HG02678 (cell line): ENCODE results near the gene LARP4B.

Source experiments
- ATAC-seq: cut with Tn5 transposase; IDR thresholded peaks from one replicate; pipeline ENCODE4 v1.9.1; 2021; ENCODE audit warnings: mild to moderate bottlenecking, moderate library complexity; ENCODE audit not compliant: unreplicated experiment

The LARP4B gene

DNA sequence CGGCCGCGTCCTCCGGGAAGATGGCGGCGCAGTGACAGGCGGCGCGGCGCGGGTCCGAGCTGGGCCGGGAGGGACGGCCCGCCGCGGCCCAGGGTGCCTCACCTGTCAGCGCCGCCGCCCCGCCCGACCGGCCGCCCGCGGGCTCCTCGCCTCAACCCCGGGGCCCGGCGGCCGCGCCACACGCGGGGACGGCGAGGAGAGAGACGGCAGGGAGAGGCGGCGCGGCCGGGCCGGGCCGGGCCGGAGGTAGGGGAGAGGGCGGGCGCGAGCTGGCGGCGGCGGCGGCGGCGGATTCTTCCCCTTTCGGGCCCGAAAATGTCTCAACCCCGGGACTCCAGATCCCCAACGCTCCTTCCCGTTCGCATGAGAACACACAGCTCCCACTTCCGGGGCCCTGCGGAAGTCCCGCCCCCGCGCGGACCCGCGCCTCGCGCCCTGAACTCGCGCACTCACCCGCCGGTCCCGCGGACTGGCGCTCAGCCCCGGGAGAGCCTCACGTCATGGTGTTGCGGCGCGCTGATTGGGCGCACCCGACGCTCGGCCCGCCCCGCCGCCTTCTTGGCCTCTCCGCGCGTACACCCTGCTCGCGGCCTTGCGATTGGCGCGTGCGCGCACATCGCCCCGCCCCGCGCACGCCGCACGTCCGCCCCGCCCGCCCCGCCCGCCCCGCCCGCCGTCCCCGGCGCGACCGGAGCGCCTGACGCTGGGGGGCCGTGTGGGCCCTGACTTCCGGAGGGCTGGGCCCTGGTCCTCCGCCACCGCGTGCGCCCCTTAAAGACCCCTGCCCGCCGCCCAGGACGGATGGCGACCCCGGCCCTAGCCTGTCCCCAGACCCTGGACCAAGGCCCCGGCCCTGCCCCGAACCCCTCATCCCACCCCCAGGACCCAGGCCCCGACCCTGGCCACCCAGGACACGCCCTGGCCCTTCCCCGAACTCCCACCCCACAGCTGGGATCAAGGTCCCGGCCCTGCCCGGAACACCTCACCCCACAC, at the start of gene LARP4B:
Gene LARP4B, minus strand, starts transcription at position 380 of the 993 bp plus-strand sequence. CDS start 45,984 bp downstream, outside the sequence.
- ATAC-seq: peak; percentile 91

DNA sequence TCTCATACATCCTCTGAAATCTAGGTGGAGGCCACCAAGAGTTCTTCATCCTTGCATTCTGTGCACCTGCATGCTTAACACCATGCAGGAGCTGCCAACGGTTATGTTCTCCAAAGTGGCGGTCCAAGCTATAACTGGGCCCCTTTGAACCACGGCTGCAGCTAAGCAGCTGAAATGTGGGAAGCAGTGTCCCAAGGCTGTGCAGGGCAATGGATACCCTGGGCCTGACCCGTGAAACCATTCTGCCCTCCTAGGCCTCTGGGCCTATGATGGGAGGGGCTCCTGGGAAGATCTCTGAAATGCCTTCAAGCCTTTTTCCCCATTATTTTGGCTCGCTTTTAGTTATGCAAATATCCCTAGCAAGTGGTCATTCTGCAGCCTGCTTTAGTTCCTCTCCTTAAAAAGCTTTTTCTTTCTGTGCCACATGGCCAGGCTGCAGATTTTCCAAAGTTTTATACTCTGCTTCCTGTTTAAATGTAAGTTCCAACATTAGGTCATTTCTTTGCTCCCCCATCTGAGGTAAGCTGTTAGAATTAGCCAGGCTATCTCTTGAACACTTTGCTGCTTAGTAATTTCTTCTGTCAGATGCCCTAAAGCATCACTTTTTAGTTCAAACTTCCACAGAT, 49.1 kb upstream of the LARP4B start:
- no peak for ATAC-seq

DNA sequence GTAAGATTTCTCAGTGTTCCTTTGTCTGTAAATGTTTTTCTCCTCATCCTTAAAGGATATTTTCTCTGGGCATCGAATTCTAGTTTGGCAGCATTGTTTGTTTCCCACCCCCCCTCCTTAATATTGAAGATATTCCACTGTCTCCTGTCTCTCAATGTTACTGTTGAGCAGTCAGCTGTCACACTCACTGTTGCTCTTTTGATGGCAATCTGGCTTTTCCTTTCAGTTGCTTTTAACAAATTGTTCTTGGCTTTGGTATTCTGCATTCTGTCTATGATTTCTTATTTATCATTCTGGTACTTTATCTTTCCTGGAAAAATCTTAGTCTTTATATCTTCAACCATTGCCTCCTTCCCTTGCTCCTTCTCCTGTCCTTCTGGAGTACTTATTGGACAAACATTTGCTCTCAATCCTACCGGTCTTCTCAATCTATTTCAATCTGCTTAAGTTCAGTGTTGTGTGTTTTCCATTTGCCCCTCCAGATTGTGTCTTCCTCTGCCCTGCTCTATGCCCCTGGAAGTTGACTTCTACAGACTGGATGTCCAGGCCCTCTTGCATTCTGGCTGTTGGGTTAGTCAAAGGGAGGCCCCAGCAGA, 47.4 kb upstream of the LARP4B start:
- no peak for ATAC-seq

DNA sequence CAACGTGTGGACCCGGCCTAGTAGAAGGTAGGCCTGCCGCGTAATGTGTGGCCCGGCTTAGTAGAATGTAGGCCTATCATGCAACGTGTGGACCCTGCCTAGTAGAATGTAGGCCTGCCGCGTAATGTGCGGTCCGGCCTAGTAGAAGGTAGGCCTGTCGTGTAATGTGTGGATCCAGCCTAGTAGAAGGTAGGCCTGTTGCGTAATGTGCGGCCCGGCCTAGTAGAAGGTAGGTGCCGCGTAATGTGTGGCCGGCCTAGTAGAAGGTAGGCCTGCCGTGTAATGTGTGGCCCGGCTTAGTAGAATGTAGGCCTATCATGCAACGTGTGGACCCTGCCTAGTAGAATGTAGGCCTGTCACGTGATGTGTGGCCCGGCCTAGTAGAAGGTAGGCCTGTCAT, 44.8 kb upstream of the LARP4B start:
- no peak for ATAC-seq

DNA sequence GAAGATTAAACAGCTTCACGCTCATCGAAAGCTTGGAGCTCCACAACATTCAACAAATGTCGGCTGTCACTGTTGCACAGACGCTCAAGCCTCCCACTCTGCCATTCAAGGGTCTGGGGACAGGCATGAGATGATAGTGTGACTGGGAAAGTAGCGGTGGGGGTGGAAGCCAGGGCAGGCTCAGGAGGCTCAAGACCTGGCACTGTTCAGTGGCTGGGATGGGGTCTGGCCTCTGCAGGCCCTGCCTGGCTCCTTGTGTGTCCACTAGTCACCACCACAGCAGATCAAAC, 43.2 kb upstream of the LARP4B start:
- ATAC-seq: no peak

DNA sequence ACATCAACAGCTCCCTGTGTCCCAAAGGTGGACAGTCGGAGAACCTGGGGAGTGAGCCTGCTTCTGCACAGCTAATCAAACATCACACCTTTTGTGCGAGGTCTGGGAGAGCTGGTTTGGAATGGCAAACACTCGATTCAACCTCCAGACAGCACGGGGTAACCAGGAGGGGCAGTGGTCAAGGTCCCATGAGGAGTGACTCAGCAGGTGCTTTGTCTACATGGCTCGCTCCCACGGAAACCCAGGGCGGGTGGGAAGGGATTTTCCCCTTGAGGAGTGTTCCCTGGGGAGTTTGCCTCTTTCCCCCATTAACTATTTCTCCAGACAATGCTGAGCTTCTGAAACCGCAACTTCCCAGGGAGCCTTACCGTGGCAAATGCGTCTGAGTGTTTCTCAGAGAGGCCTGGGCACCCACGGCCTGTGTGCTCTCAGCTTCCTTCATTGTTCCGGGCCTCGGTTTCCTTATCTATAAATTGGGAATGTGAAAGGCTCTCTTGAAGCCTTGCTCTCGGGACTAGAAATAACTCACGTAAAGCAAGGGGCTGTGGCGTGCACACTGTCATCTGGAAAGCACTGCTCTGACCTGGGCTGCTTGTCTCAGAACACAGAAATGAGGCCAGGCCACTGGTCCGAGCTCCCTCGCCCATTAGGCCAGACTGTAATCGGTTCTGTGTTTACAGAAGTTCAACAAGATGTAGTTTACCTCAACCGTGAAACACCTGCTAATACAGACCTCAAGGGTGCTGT, 42.7 kb upstream of the LARP4B start:
- ATAC-seq: peak; percentile 40

DNA sequence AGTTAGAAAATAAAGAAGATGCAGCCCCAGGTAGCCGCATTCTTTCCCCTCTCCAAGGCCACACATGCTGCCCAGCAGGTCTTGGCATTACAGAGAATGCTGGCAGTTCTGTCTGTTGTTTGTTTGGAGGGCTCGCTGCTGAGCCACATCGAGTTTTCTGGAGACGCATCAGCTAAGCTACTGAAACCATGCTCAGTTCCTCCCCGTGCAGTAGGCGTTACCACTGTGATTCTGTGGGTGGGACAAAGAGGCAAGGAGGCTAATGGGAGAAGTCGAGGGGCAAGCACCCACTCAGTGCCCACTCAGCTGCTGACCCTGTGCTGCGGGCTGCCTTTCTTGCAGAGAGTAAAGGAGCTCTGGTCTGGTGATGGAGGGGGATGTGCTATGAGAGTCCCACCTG, 41.3 kb upstream of the LARP4B start:
- ATAC-seq: no peak

DNA sequence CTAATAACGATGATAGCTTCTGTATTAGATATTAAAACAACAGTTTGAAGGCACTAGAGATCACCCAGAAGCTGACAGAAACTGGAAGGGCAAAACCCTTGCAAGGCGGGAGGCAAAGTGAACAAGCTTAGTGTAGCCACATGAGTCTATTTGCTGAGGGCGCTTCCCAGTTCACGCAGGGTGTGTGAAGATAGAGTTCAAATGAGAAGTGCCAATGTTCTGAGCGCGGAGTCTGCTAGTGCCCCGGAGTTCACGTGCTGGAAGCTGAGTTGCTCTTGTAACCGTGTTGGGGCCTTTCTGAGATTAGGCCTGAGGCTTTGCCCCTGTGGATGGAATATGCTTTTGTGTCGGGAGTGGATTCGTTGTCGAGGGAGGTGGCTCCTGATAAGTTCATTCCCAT, 40.1 kb upstream of the LARP4B start:
- ATAC-seq: no peak

DNA sequence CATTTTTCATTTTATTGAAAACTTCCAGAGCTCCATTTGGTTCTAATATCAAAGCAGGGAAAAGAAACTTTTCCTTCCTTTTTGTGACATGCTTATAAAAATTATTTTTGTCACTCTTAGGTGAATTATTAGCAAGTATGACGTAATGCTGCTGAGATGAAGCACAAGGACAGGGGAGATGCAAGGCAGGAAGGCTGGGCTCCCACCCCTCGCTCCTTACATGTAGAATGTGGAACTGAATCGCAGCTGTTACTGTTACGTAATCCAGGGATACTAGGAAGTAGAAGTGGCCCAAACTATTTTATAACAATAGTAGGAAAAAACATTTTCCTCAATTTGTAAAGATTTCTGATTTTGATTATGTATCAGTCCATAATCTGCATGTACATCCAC, 39.6 kb upstream of the LARP4B start:
- ATAC-seq: no peak

DNA sequence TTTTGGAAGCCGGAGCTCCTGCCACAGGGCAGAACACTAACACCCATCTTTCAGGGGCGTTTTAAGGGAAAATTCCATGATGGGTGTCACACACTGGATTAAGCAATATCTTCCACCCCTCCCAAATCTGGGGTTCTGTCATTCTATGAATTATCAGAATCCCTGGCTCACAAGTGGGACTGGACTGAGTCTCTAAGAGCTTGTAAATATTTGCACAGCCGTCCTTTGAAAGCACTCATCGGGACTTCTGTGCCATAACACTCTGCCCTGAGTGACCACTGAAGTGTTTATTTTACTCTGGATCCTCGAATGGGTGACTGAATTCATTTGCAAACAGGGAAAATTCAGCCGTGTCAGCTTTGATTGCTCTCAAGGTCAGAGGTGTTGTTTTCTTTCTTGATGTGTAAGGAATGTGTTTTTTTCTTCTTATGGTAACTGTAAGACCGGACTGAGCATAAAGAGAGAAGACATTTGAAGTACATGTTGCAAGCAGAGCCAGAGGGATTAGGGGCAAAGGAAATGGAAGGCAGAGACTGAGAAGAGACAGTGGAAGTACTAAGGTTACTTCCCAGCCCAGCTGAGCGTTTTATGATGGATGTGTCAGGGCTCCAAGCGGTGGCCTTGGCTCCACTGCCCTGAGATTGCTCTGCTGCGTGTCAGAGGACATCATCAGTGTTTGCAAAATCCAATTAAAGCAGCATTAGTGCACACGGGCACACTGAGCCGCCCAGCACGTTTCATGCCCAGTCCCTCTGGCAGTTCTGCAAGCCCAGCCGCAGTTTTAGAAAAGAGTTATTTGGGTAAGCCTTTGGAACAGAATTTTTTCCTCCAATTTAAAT, 39.0 kb upstream of the LARP4B start:
- ATAC-seq: no peak

DNA sequence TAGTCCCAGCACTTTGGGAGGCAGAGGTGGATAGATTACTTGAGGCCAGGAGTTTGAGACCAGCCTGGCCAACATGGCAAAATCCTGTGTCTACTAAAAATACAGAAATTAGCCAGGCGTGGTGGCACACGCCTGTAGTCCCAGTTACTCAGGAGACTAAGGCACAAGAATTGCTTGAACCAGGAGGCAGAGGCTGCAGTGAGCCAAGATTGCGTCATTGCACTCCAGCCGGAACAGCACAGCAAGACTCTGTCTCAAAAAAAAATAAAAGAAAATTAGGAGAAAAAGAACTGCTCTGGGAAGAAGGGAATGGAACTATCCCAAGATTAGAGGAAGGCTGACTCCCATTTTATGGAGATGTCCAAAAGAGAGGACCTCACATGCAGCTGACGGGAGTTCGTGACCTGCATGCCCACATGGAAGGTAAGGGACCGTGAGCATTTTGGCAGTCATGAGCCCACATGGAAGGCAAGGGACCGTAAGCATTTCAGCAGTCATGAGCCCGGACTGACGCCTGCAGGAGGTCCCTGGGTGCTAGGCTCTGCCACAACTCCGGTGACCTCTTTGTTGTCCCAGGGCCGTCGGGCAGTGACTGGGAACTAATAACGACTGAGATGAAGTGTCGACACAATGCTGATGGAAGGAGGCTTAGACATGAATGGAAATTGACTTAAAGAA, 38.1 kb upstream of the LARP4B start:
- no peak for ATAC-seq

DNA sequence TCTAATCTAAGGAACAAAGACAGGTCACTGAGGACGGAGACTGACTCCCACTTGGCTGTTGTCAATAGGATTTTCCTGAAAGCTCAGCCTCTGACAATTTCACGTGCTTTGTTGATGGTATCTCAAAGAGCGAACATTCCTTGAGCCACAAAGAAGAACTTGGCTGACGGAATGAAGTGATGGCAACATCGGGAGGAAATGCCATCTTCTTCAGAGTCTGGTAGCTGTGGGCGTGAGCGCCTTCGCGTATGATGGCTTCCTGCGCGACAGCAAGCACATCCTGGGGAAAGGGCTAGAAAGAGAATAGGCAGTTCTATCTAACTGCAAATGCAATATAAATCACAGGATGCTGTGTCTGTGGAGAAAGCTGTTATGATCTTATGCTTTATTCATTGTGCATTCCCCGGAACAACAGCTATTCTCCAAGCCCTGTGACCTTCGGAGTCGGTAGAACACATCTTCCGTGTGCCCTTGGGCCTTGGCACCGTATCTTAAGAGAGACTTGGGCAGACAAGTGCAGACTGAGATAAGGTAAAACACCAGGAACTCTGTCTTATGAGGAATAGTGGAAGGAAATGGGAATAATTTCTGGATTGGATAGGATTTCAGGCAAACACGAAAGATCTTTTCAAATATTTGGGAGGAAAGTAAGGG, 37.2 kb upstream of the LARP4B start:
- ATAC-seq: no peak

DNA sequence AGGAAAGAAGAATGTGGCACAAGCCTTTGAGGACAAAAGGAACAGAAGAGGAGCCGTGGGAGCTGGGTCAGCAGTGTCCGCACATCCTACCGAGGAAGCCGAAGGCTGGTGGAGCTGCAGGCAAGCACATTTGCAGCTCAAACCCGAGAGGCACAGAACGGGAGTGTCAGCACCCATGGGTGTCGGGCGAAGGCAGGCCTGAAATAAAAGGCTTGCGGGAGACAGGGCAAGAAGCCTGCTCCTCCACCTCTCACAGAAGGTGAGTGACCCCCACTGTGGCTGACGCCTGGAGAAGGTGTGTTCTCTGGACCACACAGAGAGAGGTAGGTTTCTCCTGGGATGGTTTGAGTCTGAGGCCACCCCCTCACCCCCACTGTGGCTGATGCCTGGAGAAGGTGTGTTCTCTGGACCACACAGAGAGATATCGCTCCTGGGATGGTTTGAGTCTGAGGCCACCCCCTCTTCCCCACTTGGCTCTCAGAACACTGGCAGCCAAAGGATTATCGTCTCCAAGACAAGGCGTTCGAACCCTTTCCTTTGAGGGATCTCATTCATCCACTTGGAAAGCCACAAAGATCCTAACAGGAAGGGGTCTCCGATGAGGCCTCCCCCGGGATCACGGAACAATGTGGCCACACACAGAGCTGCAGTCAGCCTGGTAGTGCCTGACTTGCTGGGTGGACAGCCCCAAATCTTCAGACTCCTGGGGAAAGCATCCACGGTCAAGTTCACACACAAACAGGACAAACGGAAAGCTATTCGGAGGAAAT, 35.1 kb upstream of the LARP4B start:
- ATAC-seq: no peak

DNA sequence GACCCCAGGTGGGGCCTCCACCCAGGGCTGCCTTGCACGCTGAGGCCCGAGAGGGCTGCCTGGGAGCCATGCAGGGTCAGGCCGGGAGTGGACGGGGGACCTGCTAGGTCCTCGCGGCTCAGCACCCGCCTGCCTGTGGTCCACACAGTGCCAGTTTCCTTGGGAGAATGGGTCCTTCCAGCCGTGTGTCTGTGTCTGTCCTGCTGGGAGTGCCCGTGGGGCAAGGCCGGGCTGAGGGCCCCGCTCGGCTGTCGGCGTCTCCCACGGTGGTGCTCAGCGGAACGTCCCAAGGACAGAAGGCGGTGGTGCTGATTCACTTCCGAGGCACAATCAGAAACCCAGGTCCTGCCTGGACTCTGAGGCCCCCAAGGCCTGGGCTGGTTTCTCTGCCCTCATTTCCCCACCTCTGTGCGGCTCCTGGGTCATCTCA, 33.5 kb upstream of the LARP4B start:
- no peak for ATAC-seq

DNA sequence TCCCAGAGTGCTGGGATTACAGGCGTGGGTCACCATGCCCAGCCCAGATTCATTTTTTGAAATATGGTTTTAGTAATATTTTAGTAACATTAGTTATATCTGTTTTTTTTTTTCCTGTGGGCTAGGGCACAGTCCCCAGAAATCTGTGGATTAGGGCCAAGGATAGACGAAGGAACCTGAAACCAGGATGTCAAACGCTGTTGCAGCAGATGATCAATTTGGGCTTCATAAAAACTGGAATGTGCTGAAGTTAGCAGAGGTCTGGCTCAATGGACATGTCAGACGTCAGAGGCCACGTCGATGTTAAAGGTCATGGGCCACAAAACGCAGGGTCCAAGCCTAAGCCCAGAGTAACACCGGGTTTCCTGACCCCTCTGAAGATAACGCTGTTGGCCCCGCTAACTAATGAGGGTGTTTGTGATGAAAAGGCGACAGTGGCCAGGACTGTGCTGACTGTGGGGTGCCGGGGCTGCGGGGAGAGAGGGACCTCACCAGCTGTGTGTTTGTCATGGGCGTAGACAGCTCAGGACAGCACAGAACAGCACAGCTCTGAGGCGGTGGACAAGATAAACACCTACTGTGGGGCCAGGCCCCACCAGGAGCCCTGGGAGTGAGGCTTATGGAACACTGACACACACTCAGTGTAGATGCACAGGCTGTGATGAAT, 32.9 kb upstream of the LARP4B start:
- ATAC-seq: no peak

DNA sequence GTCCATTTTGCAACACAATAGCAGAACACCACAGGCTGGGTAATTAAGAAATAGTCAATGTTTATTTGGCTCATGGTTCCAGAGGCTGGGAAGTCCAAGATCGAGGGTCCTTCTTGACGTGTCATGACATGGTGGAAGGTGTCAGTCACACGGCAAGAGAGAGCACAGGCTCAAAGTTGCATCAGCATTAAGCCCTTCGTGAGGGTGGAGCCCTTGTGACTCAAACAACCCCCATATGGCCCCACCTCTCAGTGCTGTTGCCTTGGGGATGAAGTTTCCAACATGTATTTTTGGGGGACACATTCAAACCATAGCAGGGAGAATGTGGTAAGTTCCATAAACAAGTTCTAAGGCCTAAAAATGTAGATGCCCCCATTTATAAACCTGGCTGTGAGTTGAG, 32.1 kb upstream of the LARP4B start:
- no peak for ATAC-seq

DNA sequence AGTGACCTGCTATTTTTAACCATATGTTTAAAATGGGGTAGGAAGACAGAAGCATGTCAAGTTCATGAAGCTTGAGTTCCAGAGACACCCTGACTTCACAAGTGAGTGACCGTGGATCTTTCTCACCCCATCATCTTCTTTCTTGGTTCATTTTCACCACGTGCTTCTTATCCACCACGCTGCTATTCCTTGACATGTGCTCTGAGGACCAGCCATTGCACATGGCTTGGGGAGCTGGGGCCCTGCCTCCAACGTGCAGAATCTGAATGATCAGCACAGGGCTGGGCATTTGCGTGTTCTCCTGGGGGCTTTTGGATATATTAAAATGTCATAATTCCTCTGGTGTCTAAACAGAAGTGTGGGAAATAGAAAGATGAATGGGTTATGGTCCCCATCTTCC, 31.7 kb upstream of the LARP4B start:
- no peak for ATAC-seq

DNA sequence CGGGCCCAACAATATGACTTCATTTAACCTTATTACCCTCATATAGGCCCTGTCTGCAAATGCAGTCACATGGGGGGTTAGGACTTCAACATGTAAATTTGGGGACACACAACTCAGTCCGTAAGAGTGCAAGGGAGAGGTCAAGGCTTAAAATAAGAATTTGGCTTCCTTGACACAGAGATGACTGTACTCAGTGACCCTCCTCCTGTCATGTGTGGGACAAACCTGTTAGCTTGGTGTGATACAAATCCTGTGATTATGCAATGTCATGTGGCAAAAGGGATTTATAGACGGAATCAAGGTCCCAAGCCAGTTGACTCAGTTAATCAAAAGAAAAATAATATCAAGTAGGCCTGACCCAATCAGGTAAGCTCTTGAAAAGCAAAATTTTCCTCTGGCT, 30.8 kb upstream of the LARP4B start:
- no peak for ATAC-seq
